ENCODE data around the gene CYCS.

Gene CYCS

DNA sequence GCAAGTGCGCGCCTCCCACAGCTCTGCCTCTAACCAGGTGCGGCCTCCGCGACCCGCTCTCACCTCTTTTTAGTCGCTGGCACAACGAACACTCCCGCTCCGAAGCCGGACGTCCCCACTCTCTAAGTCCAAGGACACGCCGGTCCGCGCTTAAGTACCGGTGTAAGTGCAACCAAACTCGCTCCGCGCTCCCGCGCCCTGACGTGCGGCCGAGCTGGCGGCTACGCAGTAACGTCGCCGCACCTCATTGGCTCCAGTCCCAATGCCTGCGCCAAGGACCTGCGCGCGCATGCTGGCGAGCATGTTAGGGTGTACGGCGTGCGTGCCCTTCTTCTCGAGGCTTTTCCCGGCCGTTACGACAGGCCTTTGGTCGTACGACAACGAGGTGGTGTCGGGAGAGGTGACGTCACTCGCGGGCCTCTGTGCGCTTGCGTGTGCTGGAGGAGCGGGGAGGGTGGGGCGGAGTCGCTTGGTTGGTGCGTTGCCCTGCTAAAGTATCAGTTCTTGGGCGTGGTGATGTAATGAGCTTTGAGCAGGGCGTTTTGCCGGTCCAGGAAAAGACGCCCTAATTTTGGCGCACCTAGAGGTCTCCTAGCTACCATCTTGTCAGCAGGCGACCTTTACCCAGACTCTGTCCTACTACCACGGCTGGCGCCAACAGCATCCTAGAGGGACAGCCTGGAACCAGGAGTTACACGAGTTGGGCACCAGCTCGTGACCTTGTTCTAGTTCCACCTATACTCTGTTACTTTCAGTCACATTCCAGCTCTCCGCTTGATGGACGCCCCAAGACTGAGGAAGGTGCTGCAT is at the start of gene CYCS:
Gene CYCS (minus strand): TSS at position 124 of the 810 bp plus-strand sequence. CDS start 1,141 bp downstream, outside the sequence.
- peak; percentile 98 for DNase-seq

DNA sequence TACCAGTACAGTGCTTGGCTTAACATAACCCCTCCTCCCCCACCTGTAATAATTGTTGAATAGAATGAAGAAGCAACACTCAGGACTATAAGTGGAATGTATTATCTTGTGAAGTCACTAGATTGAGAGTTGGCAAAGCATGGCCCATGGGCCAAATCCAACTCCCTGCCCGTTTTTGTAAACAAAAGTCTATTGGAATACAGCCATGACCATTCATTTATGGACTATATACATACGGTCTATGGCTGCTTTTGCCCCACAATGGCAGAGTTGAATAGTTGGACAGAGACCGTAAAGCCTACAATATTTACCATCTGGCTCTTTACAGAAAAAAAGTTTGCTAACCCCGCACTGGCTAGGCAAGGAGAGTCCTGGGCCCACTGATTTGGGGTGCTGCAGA is 48.1 kb upstream of the CYCS start:
- DNase-seq = no peak

DNA sequence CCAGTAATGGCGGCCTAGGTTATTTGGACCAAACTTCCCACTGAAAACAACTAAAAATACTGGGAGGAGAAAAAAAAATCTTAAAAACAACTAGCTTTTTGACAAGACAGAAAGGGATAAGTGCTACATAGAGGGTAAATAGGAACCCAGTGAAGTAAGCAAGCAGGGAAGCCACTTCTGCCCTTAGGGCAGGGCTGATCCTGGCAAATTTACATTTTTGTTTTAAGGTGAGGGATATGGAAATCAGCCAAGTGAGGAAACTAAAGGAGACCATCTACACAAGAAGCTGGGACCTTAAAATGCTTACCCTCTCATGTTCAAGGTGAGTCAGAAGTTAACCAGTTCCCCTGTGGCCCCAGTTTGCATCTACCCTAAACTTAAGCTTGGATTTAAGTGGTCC is 46.5 kb upstream of the CYCS start:
- no peak for DNase-seq

DNA sequence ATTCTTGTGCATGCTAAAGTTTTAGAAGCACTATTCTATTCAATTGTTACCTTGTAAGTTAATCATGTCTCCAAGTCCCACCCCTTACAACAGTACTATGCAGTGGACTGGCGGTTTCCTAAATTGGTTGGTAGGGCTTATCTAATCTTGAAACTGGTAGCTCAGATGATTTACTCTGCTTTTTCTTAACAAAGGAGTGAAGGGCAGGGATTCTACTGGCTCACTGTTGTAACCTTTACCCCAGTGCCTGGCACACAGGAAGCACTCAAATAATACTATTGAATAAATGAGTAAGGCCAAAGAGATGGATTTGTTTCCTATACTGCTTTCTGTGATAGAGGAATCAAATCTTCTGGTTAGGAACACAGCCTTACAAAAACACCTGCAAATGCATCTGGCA is 46.0 kb upstream of the CYCS start:
- DNase-seq = no peak

DNA sequence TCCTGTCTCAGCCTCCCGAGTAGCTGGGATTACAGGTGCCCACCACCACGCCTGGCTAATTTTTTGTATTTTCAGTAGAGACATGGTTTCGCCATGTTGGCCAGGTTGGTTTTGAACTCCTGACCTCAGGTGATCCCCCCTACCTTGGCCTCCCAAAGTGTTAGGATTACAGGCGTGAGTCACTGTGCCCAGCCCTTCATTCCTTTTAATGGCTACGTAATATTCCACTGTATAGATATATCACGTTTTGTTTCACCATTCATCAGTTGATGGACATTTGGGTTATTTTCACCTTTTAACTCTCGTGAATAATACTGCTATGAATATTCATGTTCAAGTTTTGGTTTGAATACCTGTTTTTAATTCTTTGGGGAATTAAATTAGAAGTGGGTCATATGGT is 44.6 kb upstream of the CYCS start:
- DNase-seq = no peak

DNA sequence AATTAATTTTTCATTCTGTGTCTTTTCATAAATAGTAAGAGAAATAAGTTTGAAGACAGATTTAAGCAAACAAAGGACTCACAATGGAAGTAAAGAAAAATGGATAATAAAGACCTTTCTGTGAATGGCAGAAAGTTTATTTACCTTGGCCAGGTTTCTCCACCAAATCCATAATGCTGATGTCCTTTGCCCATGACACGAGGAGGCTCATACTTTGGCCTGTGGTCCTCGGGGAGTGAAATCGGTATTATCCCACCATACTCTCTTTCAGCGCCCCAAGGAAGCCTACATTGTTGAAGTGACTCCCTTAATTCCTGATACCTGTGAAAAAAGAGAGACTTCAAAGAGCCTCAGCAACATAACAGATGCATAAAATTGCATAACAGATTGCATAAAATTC is 43.1 kb upstream of the CYCS start:
- DNase-seq = no peak

DNA sequence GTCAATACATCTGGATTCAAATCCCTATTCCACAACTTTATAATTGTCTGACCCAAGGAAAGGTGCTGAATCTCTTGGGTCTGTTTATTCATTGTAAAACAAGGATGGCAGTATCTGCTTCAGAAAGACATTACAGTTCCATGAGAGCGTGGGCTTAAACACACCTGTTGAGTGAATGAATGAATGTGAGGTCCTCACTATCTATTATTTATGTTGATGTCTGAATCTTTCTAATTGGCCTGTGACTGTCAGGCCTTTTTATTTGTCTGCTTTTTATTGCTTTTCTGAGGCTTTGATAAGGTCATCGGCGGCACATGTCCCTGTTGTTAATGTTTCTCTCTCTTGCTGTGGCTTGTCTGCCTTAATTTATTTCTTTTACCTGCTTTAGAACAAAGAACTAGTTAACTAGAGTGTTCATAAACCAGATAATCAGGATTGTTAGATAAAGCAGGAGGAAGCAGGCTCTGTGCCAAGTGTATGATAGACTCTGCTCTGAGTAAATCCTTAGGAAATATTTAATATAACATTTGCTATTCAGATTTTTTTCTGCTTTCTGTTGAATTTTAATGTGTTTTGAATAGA is 42.3 kb upstream of the CYCS start:
- no peak for DNase-seq

DNA sequence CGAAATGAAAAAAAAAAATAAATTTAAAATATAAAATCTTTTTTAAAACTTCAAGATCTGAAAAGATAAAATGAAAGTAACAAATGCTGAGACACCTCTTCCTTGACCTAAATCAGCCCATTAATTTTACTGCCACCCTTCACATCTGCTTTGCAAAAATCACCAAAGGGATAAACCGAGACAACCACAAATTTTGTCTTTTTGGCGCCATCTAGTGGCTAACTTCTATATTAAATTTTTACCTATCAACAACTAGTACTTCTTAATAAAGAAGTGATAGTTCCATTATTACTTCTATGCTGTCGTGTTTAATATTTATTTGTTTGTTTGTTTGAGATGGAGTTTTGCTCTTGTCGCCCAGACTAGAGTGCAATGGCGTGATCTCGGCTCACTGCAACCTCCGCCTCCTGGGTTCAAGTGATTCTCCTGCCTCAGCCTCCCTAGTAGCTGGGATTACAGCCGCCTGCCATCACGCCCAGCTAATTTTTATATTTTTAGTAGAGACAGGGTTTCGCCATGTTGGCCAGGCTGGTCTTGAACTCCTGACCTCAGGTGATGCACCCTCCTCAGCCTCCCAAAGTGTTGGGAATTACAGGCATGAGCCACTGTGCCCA is 35.0 kb upstream of the CYCS start:
- DNase-seq = peak; percentile 60

DNA sequence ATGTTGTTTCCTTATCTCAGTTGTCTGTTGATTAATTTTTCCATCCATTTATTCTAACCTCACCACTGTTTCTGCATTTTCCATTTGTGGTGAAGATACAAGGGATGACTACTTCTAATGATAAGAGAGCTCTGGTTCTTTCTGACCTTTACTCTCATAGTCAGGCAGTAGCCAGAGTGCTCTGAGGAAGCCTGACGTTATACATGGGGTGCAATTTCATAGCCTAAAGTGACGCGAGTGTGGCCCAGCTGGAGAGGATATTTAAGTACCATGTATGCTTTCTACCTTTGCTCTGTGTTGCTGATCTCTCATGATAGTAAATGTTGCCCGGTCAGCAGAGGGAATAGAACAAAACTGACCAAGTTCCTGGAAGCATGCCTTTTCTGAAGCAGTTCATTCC is 33.9 kb upstream of the CYCS start:
- no peak for DNase-seq

DNA sequence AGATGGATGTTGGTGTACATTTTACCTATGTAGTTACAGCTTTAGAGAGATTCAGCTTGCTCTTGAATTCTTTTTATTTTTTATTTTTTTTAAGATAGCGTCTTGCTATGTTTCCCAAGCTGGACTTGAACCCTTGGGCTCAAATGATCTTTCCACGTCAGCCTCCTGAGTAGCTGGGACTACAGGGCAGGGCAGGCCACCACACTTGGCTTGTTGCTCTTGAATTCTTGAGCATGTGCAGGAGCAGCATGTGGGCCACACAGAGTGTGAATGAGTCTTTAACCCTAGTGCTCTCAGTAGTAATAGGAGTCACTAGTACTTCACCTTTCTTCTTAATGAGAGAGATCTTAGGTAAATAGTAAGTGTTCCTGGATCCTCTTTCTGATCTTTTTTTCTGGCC is 26.7 kb upstream of the CYCS start:
- no peak for DNase-seq

DNA sequence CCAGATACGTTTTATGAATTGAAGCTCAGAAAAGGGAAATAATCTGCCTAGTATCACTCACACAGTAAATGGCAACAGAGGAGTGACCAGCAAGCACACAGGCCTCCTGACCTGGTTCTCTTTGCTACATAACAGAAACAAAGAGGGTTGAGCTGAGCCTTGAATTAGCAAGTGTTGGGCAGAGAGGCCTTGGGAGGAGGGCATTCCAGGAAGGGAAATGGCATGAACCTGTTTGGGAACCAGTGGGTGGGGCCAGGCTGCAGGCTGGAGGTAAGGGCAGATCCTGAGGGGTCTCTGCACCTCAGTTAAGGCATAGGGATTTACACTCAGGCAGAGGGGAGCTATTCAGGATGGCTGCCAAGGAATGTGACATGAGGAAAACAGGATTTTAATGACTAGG is 24.8 kb upstream of the CYCS start:
- no peak for DNase-seq

DNA sequence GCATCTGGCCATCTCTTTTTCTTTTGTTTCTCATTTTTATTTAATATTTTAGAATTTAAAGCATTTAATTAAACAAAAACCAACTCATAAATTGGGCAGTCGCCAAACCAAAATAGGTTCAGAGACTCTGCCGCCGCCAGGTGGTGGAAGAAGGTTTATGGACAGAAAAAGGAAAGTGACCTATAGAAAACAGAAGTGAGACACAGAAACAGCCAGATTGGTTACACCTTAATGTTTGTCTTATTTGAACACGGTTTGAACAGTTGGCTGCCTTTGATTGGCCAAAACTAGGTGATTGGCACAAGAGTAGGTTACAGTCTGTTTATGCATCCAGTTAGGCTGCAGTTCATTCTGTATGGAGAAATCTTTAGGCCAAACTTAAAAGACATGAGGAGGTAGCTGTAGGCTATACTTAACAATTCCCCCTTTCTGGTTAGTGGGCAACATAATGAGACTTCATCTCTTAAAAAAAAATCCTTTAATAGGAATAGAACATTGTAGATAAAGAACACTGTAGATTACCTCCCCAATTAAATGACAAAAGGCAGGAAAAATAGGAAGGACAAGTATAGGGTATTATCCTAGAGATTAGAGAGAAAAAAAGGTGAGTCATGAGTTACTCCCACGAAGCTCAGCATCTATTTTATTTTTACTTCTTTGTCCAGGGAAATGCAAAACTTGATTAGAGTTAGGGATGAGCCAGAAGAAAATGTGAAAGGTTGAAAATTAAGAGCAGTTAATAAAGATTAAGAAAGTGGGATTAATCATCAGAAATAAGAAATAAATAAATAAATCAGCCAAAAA is 23.9 kb upstream of the CYCS start:
- DNase-seq = no peak

DNA sequence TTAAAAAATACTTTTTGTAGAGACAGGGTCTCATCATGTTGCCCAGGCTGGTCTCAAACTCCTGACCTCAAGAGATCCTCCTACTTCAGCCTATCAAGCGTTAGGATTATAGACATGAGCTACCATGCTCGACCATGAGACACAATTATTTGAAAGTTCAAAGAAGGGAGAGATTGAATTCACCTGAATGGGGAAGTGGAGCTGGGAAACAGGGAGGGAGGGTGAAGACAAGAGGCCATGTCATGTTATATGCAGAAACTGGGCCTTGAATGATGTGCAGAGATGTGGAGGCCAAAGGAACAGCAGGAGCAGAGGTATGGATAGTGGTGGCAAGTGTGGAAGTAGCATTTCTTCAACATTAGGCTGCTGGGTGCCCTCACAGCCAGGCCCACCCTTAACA is 18.7 kb upstream of the CYCS start:
- DNase-seq = no peak

DNA sequence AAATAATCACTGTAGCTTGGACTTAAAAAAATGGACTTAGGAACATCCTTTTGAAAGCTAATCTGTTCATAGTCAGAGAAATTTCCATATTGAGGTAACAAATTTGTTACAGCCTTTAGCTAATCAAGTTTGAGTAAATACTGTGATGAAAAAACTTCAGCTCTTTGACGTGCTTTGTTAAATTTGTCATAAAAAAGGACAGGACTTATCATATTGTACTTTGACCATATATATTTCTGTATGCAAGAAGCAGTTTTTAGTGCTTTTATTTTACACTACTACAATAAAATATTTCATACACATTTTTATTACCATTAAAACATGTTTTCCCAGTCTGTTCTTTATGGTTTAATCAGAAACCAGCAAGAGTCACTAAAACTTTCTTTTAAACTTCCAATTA is 14.5 kb upstream of the CYCS start:
- DNase-seq = no peak

DNA sequence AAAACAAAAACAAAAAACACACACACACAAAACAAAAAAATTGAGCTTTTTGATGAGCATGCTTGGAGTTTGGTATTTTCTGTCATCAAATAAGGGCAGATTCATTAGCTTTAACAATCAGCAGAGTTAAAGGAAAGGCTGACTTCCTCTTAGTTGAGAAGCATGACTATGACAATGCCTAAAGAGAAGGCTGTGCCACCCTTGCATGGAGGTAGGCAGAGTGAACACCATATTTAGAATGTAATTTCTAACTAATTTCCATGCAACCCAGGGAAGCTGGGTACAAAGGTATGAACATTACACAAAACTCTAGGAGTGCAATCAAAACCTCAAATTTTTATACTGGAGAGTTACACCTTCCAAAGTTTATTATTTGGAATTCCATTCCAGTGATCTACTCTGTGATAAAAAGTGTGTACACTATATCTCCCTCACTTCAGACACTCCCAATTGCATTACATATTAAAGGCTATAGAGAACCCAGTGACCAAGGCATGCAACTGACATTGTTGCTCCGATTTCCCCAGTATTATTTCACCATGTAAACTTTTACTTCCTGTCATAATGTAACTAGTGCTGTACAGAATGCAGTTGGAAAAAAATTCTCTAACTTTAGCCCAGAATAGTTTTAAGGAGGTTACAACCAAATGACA is 9.4 kb upstream of the CYCS start:
- DNase-seq = no peak

DNA sequence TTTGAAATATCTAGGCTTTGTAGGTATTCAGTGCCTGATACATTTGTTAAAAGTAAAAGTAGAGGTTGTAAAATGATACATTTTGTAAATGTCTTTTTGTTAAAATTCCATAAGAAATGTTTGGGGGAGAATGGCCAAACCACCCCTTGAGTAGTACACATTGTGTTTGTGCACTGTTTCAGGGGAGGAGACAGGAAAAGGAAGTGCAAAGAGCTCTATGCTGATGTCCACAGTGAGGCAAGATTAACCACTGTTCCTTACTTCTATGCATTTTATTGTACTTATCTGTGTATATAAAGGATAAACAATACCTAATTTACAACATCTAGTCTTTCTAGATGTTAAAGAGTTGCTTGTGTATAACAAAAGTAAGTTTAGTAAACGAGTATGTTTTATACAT is 7.4 kb upstream of the CYCS start:
- no peak for DNase-seq

DNA sequence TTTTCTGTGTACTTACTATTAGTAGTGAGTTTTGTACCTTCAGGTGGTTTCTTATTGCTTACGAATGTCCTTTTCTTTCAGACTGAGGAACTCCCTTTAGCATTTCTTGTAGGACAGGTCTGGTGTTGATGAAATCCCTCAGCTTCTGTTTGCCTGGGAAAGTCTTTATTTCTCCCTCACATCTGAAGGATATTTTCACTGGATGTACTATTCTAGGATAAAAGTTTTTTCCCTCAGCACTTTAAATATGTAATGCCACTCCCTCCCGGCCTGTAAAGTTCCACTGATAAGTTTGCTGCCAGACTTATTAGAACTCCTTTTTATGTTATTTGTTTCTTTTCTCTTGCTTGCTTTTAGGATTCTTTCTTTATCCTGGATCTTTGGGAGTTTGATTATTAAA is 1.7 kb upstream of the CYCS start:
- no peak for DNase-seq

DNA sequence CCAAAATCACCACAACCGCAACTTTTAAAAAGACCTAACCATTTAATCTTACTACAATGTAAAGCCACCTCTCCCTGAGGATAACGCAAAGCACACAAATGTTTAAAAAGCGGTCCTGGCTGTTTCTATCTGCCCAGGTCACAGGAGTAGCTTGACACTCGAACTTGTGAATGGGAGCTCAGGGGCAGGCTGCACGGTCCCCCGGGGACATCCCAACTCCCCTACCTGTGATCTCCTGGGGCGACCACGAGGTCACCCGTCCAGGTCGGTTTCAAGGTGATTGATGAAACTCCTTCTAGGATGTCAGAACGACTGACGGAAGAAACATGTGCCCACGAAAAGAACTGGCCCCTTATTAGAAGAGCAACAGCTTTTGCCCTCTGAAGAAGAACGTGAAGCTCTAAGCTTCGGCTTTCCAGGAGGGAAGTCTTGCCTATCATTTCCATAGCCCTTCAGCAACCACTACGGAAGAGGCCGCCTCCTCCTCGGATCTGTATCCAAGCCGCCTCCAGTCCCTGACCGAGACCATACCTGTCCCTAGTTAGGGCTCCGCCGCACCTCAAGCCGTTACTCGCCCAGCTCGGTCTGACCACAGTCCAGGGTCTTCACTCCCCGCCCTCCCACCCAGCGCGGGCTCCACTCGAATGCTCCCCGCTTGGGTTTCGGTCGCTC is 459 bp downstream of the CYCS start:
- DNase-seq = peak; percentile 45

DNA sequence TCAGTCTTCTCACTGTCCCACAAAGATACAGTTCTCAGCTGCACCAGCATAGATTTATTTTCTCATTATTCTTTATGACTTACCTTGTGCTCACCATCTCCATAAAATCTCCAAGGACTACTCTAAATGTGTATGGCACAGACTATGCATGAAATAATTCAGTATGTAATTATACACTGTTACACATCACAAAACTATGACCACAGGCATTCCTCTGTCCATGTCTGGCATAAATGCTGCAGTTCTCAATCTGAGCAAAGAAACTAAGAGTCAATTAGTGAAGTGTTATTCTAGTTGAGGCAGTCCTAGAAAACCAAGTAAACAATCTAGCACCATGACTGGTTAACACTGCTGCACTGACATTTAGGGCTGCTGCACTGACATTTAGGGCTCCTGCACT is 2.7 kb downstream of the CYCS start:
- DNase-seq = no peak

DNA sequence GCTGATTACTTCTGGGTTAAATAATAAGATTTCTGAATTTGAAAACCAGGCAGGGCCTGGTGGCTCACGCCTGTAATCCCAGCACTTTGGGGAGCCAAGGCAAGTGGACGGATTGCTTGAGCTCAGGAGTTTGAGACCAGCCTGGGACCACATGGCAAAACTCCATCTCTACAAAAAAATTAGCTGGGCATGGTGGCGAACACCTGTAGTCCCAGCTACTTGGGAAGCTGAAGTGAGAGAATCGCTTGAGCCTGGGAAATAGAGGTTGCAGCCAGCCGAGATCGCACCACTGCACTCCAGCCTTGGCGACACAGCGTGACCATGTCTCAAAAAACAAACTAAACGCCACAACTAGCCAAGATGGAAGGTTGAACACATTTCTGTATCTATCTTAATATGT is 3.5 kb downstream of the CYCS start:
- DNase-seq = no peak

DNA sequence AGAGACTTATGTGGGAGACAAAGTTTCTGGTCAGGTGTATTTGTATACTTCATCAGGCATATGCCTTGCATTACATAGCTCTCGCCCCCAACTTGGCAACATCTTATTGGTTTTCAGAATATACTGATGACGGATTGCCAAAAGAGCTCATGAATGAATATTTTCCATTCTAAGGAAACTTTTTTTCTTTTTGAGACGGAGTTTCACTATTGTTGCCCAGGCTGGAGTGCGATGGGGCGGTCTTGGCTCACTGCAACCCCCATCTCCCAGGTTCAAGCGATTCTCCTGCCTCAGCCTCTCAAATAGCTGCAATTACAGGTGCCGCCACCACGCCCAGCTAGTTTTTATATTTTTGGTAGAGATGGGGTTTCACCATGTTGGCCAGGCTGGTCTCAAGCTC is 6.0 kb downstream of the CYCS start:
- DNase-seq = no peak

DNA sequence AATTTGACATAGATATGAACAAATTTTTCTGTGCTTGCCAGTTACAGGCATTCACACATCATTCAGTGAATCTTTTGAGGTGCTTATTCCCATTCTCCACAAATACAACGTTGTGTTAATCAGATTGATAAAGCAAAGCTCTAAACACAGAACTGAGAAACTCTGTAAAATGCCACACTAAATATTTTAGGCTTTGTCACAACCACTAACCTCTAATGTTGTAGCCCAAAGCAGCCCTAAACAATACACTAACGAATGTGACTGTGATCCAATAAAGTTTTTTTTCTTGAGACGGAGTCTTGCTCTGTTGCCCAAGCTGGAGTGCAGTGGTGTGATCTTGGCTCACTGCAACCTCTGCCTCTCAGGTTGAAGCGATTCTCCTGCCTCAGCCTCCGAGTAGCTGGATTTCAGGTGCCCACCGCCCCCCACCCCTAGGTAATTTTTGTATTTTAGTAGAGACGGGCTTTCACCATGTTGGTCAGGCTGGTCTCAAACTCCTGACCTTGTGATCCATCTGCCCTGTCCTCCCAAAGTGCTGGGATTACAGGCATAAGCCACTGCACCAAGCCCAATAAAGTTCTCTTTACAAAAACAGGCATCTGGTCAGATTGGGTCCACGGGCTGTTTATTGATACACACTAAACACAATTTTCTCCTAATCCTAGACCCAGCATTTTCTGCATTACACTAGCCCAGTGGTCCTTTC is 6.9 kb downstream of the CYCS start:
- DNase-seq = no peak
